ENCODE measurements around the gene GINS1.

- TF ChIP-seq CTCF (IDR thresholded peaks at IDR 0.05; ENCODE audit: low read length) (no peak), EZH2 (IDR thresholded peaks at IDR 0.05; ENCODE audit: borderline replicate concordance, low read length) (no peak)
Measured at GRCh38 chr20:25465243-25466135, 58.0 kb downstream of the GINS1 start.
